Panc1 (cell line): Measurements from ENCODE around the gene RSPH3. TPM values are rescaled to one million over a fixed set of nuclear protein-coding genes. Genes with fewer than 3 reads are reported as not detected.
"Not testable (repeated sequence)": the region's sequence is repeated elsewhere in the genome, so short reads cannot be mapped to it uniquely, and the experiment has no call there.

Experiments used
- ATAC-seq: fragments of 200-7000 bp; cut with Tn5 transposase; 2 replicates; pipeline ENCODE4 v1.9.1; 2020; ENCODE audit warnings: mild to moderate bottlenecking, moderate library complexity
- BruUV-seq: library from RNA; stranded (reverse); fragments of 400-500 nt; replicated peaks from 2 replicates; lab custom pipeline; 2021; lab: Mats Ljungman, UMichigan
- CTCF ChIA-PET: fragments of 300-600 bp; sonication (Branson Sonifier 250); formaldehyde crosslinking; loops from one replicate; lab custom pipeline; 2022; ENCODE audit warnings: antibody characterized with exemption; lab: Charles Lee
- POLR2A ChIA-PET: fragments of 300-600 bp; sonication (Branson Sonifier 250); formaldehyde crosslinking; loops from one replicate; lab custom pipeline; 2022; ENCODE audit warnings: antibody characterized with exemption; lab: Charles Lee
- DNase-seq: peaks from one replicate; pipeline ENCODE4 v3.0.0-alpha.2; 2010; ENCODE audit warnings: low read depth, low spot score
- H3K27ac ChIP-seq: 2 replicates; pipeline ENCODE4 v1.5.1; 2011; ENCODE audit warnings: mild to moderate bottlenecking, low read length, inconsistent platforms
- H3K27me3 ChIP-seq: fragments of 200-500 bp; sonication (Bioruptor generic); 2 replicates; pipeline ENCODE4 v1.6.0; 2014; ENCODE audit warnings: low read length, inconsistent platforms; ENCODE audit not compliant: control insufficient read depth, insufficient read depth
- H3K36me3 ChIP-seq: fragments of 200-500 bp; sonication (Bioruptor generic); 2 replicates; pipeline ENCODE4 v1.5.1; 2014; ENCODE audit warnings: inconsistent platforms, mild to moderate bottlenecking, low read length, moderate library complexity; ENCODE audit not compliant: control insufficient read depth, insufficient read depth
- H3K4me1 ChIP-seq: 2 replicates; pipeline ENCODE4 v1.5.1; 2011; ENCODE audit warnings: inconsistent platforms, mild to moderate bottlenecking, low read length, moderate library complexity; ENCODE audit not compliant: control insufficient read depth, insufficient read depth
- H3K4me3 ChIP-seq, 2 experiments: 2 replicates each; pipeline ENCODE4 v1.5.1; 2011 to 2012; ENCODE audit warnings: low read depth in 2 of 2, low read length in 2 of 2, mild to moderate bottlenecking in 2 of 2, inconsistent platforms in 1 of 2, moderate library complexity in 1 of 2
- H3K9me3 ChIP-seq: fragments of 200-500 bp; sonication (Bioruptor generic); 2 replicates; pipeline ENCODE4 v1.5.1; 2014; ENCODE audit warnings: low read depth, mild to moderate bottlenecking, inconsistent platforms, low read length, moderate library complexity; ENCODE audit not compliant: control insufficient read depth, insufficient read depth
- CTCF ChIP-seq: fragments of 450-650 bp; IDR thresholded peaks from 2 replicates; pipeline ENCODE4 v1.5.1; 2017; ENCODE audit warnings: mild to moderate bottlenecking
- POLR2AphosphoS5 ChIP-seq: IDR thresholded peaks from 2 replicates; pipeline ENCODE4 v1.6.1; 2012; ENCODE audit warnings: mild to moderate bottlenecking, low read depth, low read length, moderate library complexity
- SIN3A ChIP-seq: IDR thresholded peaks from 2 replicates; pipeline ENCODE4 v1.6.1; 2012; ENCODE audit warnings: low read depth, mild to moderate bottlenecking, low read length, moderate library complexity, borderline replicate concordance; ENCODE audit not compliant: insufficient read depth
- TCF7L2 ChIP-seq: IDR thresholded peaks from 2 replicates; pipeline ENCODE4 v1.6.1; 2011; ENCODE audit warnings: mild to moderate bottlenecking, low read depth, low read length, inconsistent platforms
- in situ Hi-C: cut with HindIII; loops from 2 replicates; pipeline ENCODE4 v1.10.0; 2016; ENCODE audit warnings: low sequenced_read_pairs, low pct_unique_long_range_greater_than_20kb
- intact Hi-C: fragments of 100-400 bp; cut with micrococcal nuclease; formaldehyde crosslinking; loops from one replicate; pipeline ENCODE4 v1.10.0; 2022; ENCODE audit not compliant: unreplicated experiment
- total RNA-seq: library from RNA; stranded (reverse); gene quantifications from one replicate; pipeline ENCODE4 v1.2.1, GENCODE V29; 2021; ENCODE audit not compliant: unreplicated experiment
- TF ChIP-seq, protein P1 (sequence below), 2 experiments: IDR thresholded peaks; 2 replicates each; pipeline ENCODE4 v1.6.1; 2011 to 2012; ENCODE audit warnings: low read depth in 2 of 2, control low read depth in 1 of 2, low read length in 1 of 2, mild to moderate bottlenecking in 1 of 2, moderate library complexity in 1 of 2; ENCODE audit not compliant: insufficient read depth in 1 of 2

RSPH3 gene
- total RNA-seq, 1 experiment from 2014 or later: 8.1 TPM

- no peak for TF ChIP-seq TCF7L2
- TF ChIP-seq, protein P1, sequence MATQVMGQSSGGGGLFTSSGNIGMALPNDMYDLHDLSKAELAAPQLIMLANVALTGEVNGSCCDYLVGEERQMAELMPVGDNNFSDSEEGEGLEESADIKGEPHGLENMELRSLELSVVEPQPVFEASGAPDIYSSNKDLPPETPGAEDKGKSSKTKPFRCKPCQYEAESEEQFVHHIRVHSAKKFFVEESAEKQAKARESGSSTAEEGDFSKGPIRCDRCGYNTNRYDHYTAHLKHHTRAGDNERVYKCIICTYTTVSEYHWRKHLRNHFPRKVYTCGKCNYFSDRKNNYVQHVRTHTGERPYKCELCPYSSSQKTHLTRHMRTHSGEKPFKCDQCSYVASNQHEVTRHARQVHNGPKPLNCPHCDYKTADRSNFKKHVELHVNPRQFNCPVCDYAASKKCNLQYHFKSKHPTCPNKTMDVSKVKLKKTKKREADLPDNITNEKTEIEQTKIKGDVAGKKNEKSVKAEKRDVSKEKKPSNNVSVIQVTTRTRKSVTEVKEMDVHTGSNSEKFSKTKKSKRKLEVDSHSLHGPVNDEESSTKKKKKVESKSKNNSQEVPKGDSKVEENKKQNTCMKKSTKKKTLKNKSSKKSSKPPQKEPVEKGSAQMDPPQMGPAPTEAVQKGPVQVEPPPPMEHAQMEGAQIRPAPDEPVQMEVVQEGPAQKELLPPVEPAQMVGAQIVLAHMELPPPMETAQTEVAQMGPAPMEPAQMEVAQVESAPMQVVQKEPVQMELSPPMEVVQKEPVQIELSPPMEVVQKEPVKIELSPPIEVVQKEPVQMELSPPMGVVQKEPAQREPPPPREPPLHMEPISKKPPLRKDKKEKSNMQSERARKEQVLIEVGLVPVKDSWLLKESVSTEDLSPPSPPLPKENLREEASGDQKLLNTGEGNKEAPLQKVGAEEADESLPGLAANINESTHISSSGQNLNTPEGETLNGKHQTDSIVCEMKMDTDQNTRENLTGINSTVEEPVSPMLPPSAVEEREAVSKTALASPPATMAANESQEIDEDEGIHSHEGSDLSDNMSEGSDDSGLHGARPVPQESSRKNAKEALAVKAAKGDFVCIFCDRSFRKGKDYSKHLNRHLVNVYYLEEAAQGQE (IDR thresholded peaks at IDR 0.05; ENCODE audit: insufficient read depth in 1 of 2, low read depth in 2 of 2, low read length in 1 of 2): no peak
- no peak for TF ChIP-seq POLR2AphosphoS5
- TF ChIP-seq CTCF: no peak
- no peak for TF ChIP-seq SIN3A
- Histone ChIP-seq H3K4me3 (no peak overlapping the region), H3K36me3 (no peaks in the 10 kb centered on the region), H3K4me1 (no peaks in the 10 kb centered on the region), H3K27me3 (peaks cover 16% of the 10 kb centered on the region), H3K9me3 (no peaks in the 10 kb centered on the region), H3K27ac (no peak overlapping the region)
- BruUV-seq: no TSS peak
- POLR2A ChIA-PET: no interaction called here
- no peak for DNase-seq
- CTCF ChIA-PET: no interaction called here
- no peak for ATAC-seq
- intact Hi-C loops: no loop called here
- in situ Hi-C loops: no loop called here
Measured at GRCh38 chr6:159038914-159039884, 39.2 kb upstream of the RSPH3 start.

- H3K36me3 ChIP-seq, DNase-seq, BruUV-seq, POLR2A ChIA-PET, ATAC-seq, H3K9me3 ChIP-seq, H3K4me3 ChIP-seq, H3K27me3 ChIP-seq, in situ Hi-C loops, H3K4me1 ChIP-seq, H3K27ac ChIP-seq, intact Hi-C loops: not testable (repeated sequence)
- CTCF ChIA-PET: interaction anchor here (0.7 kb wide), 1 partner anchor 334 kb away, joined by 4 read pairs; no protein-coding TSS in a partner anchor
Measured at GRCh38 chr6:159038318-159038717, 38.3 kb upstream of the RSPH3 start.
